ENCODE data around the gene PYGB.

DNA sequence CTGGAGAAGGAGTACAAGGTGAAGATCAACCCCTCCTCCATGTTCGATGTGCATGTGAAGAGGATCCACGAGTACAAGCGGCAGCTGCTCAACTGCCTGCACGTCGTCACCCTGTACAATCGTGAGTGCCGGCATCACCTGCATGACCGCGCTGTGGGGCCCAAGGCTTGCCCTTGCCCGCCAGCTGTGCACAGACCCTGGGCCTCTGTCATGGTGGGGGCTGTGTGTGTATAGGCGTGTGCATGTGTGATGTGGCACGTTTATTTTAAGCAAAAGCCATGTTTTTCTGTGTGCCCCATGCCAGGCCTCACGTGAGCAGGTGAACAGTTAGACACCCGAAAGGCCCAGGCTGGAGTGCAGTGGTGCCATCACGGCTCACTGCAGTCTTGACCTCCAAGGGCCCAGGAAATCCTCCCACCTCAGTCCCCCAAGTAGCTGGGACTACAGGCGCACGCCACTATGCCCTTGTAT is 36.3 kb downstream of the PYGB start:
- TF ChIP-seq, protein P1, sequence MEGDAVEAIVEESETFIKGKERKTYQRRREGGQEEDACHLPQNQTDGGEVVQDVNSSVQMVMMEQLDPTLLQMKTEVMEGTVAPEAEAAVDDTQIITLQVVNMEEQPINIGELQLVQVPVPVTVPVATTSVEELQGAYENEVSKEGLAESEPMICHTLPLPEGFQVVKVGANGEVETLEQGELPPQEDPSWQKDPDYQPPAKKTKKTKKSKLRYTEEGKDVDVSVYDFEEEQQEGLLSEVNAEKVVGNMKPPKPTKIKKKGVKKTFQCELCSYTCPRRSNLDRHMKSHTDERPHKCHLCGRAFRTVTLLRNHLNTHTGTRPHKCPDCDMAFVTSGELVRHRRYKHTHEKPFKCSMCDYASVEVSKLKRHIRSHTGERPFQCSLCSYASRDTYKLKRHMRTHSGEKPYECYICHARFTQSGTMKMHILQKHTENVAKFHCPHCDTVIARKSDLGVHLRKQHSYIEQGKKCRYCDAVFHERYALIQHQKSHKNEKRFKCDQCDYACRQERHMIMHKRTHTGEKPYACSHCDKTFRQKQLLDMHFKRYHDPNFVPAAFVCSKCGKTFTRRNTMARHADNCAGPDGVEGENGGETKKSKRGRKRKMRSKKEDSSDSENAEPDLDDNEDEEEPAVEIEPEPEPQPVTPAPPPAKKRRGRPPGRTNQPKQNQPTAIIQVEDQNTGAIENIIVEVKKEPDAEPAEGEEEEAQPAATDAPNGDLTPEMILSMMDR (IDR thresholded peaks at IDR 0.05) = no peak
- TF ChIP-seq POLR2A (IDR thresholded peaks at IDR 0.05) (no peak), POLR2AphosphoS5 (IDR thresholded peaks at IDR 0.05) (no peak), EP300 (IDR thresholded peaks at IDR 0.05) (no peak)
